Progenitor cell of endocrine pancreas (in vitro differentiated cells): Measurements from ENCODE around the gene DQX1. TPM values are rescaled to one million over a fixed set of nuclear protein-coding genes. Genes with fewer than 3 reads are reported as not detected.

Experiments
- DNase-seq: peaks from one replicate; pipeline ENCODE4 v3.0.0; 2021; ENCODE audit warnings: low spot score; ENCODE audit not compliant: unreplicated experiment
- H3K27ac Mint-ChIP-seq: 2 replicates; pipeline ENCODE4 v1.8.0; 2021; ENCODE audit warnings: mild to moderate bottlenecking, moderate library complexity, mixed read lengths
- H3K27me3 Mint-ChIP-seq: 2 replicates; pipeline ENCODE4 v1.8.0; 2021; ENCODE audit warnings: mixed read lengths
- H3K36me3 Mint-ChIP-seq: 2 replicates; pipeline ENCODE4 v1.8.0; 2022; ENCODE audit warnings: mixed read lengths; ENCODE audit not compliant: insufficient read depth
- H3K4me1 Mint-ChIP-seq: 2 replicates; pipeline ENCODE4 v1.8.0; 2021; ENCODE audit warnings: low read depth, mixed read lengths
- H3K4me3 Mint-ChIP-seq: 2 replicates; pipeline ENCODE4 v1.8.0; 2021; ENCODE audit warnings: low read depth, mild to moderate bottlenecking, moderate library complexity, mixed read lengths
- H3K9me3 Mint-ChIP-seq: 2 replicates; pipeline ENCODE4 v1.8.0; 2021; ENCODE audit warnings: low read depth, mixed read lengths
- CTCF ChIP-seq: fragments of 200-600 bp; sonication (generic); IDR thresholded peaks from one replicate; pipeline ENCODE4 v1.5.0; 2021; ENCODE audit warnings: antibody characterized with exemption, mild to moderate bottlenecking; ENCODE audit not compliant: unreplicated experiment
- total RNA-seq: library from RNA; stranded (reverse); gene quantifications from 2 replicates; pipeline ENCODE4 v1.2.1, GENCODE V29; 2021

The DQX1 gene
- total RNA-seq, 1 donor from 2014 or later: 1.5 TPM

- no peaks in the 10 kb centered on the region for H3K9me3 Mint-ChIP-seq
- TF ChIP-seq CTCF: no peak
- peaks cover 1% of the 10 kb centered on the region for H3K4me1 Mint-ChIP-seq
- H3K27ac Mint-ChIP-seq: no peak overlapping the region
- no peak for DNase-seq
- H3K27me3 Mint-ChIP-seq: peaks cover 7% of the 10 kb centered on the region
- H3K4me3 Mint-ChIP-seq: no peak overlapping the region
- H3K36me3 Mint-ChIP-seq: no peaks in the 10 kb centered on the region
Observed at GRCh38 chr2:74542978-74543377, 16.9 kb upstream of the DQX1 start.

GRCh38 chr2:74540291-74540690 is 14.3 kb upstream of the DQX1 start:
- H3K27me3 Mint-ChIP-seq: no peaks in the 10 kb centered on the region
- H3K36me3 Mint-ChIP-seq: no peaks in the 10 kb centered on the region
- H3K4me3 Mint-ChIP-seq: no peak overlapping the region

GRCh38 chr2:74538881-74539339 is 12.9 kb upstream of the DQX1 start:
- Mint-ChIP-seq H3K4me1 (no peaks in the 10 kb centered on the region), H3K27me3 (no peaks in the 10 kb centered on the region)
- no peak for TF ChIP-seq CTCF

More at GRCh38 chr2:74540291-74540690, 14.3 kb upstream of the DQX1 start:
- Mint-ChIP-seq H3K9me3 (no peaks in the 10 kb centered on the region), H3K27ac (no peak overlapping the region), H3K4me1 (no peaks in the 10 kb centered on the region)
- DNase-seq: no peak
- TF ChIP-seq CTCF: no peak

GRCh38 chr2:74537140-74537539 is 11.1 kb upstream of the DQX1 start:
- Mint-ChIP-seq H3K36me3 (peaks cover 2% of the 10 kb centered on the region), H3K4me1 (peaks cover under 1% of the 10 kb centered on the region), H3K4me3 (no peak overlapping the region), H3K27ac (no peak overlapping the region), H3K9me3 (no peaks in the 10 kb centered on the region), H3K27me3 (no peaks in the 10 kb centered on the region)
- DNase-seq: no peak
- TF ChIP-seq CTCF: no peak

More at GRCh38 chr2:74538881-74539339, 12.9 kb upstream of the DQX1 start:
- H3K27ac Mint-ChIP-seq: no peak overlapping the region
- DNase-seq: no peak
- no peak overlapping the region for H3K4me3 Mint-ChIP-seq
- no peaks in the 10 kb centered on the region for H3K36me3 Mint-ChIP-seq
- H3K9me3 Mint-ChIP-seq: no peaks in the 10 kb centered on the region

- no peaks in the 10 kb centered on the region for H3K9me3 Mint-ChIP-seq
- peaks cover 3% of the 10 kb centered on the region for H3K36me3 Mint-ChIP-seq
- TF ChIP-seq CTCF: no peak
- peaks cover 3% of the 10 kb centered on the region for H3K4me1 Mint-ChIP-seq
- no peak overlapping the region for H3K27ac Mint-ChIP-seq
- H3K27me3 Mint-ChIP-seq: no peaks in the 10 kb centered on the region
- H3K4me3 Mint-ChIP-seq: no peak overlapping the region
- DNase-seq: no peak
Observed at GRCh38 chr2:74536166-74536950, 10.3 kb upstream of the DQX1 start.
